GM12865 (cell line): ENCODE results near the gene CCDC9B.

Experiments used
- DNase-seq: peaks from one replicate; pipeline ENCODE4 v3.0.0; 2010; ENCODE audit warnings: low read depth
- H3K4me3 ChIP-seq: 2 replicates; pipeline ENCODE4 v1.5.1; 2011; ENCODE audit warnings: mild to moderate bottlenecking, low read depth, low read length, control low read depth
- CTCF ChIP-seq: IDR thresholded peaks from 2 replicates; pipeline ENCODE4 v1.5.1; 2011; ENCODE audit warnings: low read length, control low read depth, low read depth, inconsistent platforms; ENCODE audit not compliant: insufficient read depth; ENCODE audit errors: missing control alignments

CCDC9B gene

GRCh38 chr15:40355976-40356585 lies 15.3 kb upstream of the CCDC9B start:
- no peak overlapping the region for H3K4me3 ChIP-seq
- DNase-seq = no peak
- no peak for TF ChIP-seq CTCF

GRCh38 chr15:40354408-40355171 lies 13.9 kb upstream of the CCDC9B start:
- TF ChIP-seq CTCF = peak; percentile 14
- DNase-seq = no peak
- H3K4me3 ChIP-seq = no peak overlapping the region

GRCh38 chr15:40353697-40354096 lies 13.0 kb upstream of the CCDC9B start:
- no peak for TF ChIP-seq CTCF
- H3K4me3 ChIP-seq = no peak overlapping the region
- DNase-seq = no peak

- no peak overlapping the region for H3K4me3 ChIP-seq
- DNase-seq = no peak
- no peak for TF ChIP-seq CTCF
Measured at GRCh38 chr15:40352281-40352901, 11.7 kb upstream of the CCDC9B start.

- no peak for DNase-seq
- H3K4me3 ChIP-seq = no peak overlapping the region
- no peak for TF ChIP-seq CTCF
Measured at GRCh38 chr15:40349163-40349562, 8.4 kb upstream of the CCDC9B start.

GRCh38 chr15:40348474-40348870 lies 7.7 kb upstream of the CCDC9B start:
- DNase-seq = no peak
- TF ChIP-seq CTCF = no peak
- no peak overlapping the region for H3K4me3 ChIP-seq
